ENCODE measurements around the gene YDJC.
"Not testable (repeated sequence)": the region's sequence is repeated elsewhere in the genome, so short reads cannot be mapped to it uniquely, and the experiment has no call there.

YDJC gene

GRCh38 chr22:21602579-21602978, 27.2 kb downstream of the YDJC start:
- DNase-seq: no peak

DNA sequence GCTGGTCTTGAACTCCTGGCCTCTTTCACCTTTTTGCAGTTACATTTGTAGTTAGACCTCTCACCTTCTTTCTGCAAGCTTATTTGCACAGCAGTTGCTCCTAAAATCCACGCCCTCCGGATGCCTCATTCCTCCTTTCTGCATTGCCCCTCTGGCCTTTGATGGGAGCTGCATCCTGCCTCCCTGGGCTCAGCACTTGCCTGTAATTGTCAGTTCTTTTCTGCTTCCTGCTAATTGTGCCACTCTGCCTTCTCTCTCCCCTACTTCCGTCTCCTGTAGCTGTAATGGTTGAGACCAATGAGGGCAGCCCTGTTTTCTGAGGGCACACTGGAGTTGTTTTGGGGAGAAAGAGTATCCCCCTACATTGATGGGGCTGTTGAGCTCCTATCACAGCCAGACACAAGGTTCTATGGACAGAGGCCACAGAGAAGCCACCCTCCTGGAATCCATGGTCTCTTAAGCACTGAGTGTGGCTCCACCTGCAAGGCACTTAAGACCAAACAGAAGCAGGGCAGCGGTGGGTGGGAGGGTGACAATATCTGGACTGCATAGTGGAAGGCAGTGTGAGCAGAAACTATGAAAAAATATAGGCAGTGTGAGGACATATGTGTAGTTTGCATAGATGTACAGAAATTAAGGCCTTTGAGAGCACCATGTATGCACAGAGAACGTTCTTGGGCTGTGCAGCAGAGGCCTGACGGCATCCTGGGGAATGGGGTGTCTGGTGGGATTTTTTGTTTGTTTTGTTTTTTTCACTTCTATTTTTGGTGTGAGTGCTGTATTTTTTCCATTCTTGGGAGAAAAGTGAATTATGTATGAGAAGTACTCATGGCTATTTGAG, 30.5 kb downstream of the YDJC start:
- DNase-seq: no peak

GRCh38 chr22:21598302-21598701, 31.5 kb downstream of the YDJC start:
- no peak for DNase-seq

DNA sequence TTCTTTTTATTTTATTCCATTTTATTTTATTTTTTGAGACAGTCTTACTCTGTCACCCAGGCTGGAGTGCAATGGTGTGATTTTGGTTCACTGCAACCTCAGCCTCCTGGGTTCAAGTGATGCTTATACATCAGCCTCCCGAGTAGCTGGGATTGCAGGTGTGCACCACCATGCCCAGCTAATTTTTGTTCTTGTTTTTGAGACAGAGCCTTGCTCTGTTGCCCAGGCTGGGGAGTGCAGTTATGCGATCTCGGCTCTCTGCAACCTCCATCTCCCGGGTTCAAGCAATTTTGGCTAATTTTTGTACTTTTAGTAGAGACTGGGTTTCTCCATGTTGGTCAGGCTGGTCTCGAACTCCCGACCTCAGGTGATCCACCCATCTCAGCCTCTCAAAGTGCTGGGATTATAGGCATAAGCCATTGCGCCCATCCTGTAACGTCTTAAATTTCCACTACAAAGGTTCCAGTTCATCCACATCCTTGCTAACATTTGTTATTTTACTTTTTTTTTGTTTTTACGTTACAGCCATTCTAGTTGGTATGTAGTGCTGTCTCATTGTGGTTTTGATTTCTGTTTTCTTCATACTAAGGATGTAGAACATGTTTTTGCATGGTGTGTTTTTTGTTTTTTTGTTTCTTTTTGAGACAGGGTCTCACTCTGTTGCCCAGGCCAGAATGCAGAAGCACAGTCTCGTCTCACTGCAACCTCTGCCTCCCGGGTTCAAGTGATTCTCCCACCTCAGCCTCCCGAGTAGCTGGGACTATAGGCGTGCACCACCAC, 33.3 kb downstream of the YDJC start:
- DNase-seq: not testable (repeated sequence)

DNA sequence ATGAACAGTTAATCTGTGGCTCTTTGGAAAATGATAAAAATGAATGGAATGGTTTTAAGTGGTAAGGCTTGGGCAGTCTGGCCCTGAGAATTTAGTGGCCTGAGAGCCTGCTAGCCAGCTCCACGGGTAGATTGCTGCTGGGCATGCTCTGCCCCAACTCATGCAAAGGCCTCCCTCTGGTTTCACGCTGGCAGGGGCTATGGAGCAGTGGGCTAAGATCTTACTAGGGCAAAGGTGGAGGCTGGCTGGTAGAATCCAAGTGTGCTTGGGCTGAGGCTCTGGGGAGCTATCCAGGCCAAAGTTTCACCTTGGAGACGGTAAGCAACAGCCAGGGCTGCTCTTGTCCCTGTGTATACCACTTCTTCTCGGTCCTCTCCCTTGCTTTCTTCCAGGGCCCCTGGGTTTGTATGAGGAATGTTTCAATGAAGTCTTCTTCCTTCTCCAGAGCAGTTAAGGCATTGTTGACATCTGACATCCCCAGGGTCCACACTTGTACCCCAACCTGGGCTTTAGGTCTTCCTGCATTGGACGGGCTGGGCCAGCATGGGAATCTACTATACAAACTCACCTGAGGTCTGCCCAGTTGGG, 34.9 kb downstream of the YDJC start:
- DNase-seq: no peak

DNA sequence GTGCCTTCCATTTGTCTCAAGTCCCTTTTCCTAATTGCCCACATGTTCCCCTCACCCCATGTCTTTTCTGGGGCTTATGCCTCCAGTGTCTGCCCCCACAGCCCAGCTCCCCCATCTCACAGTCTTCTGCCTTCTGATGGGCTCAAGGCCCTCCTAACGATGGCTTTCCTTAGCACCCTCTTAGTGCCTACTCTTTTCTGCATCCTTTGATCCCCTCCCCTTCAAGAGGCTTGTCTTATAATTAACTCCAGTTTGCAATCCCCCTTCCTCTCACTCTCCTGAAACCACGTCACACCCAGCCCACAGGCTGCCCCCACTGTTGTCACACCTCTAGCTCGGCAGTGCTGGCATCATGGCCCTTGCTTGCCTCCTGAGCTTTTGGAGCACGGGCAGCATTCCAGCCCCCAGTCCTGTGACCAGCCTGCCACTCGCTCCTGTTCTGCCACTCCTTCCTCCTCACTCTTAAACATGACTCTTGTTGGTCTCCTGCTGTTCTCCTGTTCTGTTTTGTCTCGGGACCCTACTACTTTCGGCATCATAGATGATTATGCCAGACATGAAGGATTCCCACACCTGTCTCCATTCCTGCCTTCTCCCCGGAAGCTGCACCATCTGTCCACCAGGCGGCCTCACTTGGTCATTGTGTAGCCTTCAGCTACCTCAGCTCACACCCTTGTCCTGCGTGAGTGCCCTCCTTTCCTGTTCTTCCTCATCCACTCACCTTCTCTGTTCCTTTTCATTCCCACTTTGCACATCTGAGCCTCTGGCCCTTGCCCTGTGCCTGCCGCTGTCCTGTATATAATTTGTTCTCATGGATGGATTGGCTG, 36.2 kb downstream of the YDJC start:
- DNase-seq: no peak

DNA sequence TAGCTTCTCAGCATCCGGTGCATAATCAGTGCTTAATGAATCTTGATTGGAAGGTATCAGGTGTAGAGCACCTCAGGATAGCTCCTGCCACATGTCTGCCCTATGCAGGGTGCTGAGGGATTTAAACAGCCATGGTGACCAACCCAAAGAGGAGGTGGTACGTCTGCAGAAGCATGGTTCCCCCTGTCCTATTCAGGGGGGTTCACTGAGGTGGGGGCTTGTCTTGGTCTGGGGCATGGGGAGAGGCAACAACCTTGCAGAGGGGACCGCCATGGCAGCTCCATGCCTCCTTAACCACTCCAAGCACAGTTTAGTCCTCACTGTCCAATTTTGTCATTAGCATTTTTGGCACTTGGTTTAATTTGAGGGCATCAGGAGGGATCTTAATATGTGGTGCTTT, 37.4 kb downstream of the YDJC start:
- DNase-seq: no peak

DNA sequence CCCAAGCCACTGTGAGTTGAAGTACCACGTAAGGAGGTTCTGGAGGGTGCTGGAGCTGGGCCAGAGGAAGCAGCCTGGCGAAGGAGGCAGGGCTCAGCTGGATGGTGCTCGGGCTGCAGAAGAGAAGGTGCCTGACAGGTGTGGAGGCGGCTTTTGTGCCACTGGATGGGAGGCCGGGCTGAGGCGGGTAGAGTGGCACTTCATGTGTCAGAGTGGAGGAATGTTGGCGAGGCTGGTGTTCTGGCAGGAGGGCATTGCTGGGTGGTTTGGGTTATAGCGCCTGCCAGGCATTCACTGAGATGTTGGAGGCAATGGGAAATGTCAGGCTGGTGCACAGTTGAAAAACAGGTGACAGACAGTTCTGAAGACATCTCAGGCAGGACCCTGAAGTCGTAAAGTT, 38.1 kb downstream of the YDJC start:
- no peak for DNase-seq

GRCh38 chr22:21590809-21591641, 38.8 kb downstream of the YDJC start:
- peak; percentile 13 for DNase-seq

DNA sequence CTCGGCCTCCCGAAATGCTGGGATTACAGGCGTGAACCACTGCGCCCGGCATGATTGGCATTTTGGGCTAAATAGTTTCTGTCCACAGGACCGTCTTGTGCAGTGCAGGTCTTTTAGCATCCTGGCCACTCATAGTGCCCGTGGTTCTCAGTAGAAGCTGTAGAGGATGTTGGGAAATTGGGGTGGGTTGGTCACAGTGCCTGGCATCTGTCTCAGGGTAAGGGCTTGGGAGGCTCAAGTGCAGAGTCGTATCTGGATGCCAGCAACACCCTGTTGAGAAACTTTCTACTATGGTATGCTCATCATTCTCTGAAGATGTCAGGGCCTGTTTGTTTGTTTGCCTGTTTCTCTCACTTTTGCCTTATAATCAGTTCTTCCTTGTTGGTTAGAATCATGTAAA, 40.4 kb downstream of the YDJC start:
- no peak for DNase-seq

DNA sequence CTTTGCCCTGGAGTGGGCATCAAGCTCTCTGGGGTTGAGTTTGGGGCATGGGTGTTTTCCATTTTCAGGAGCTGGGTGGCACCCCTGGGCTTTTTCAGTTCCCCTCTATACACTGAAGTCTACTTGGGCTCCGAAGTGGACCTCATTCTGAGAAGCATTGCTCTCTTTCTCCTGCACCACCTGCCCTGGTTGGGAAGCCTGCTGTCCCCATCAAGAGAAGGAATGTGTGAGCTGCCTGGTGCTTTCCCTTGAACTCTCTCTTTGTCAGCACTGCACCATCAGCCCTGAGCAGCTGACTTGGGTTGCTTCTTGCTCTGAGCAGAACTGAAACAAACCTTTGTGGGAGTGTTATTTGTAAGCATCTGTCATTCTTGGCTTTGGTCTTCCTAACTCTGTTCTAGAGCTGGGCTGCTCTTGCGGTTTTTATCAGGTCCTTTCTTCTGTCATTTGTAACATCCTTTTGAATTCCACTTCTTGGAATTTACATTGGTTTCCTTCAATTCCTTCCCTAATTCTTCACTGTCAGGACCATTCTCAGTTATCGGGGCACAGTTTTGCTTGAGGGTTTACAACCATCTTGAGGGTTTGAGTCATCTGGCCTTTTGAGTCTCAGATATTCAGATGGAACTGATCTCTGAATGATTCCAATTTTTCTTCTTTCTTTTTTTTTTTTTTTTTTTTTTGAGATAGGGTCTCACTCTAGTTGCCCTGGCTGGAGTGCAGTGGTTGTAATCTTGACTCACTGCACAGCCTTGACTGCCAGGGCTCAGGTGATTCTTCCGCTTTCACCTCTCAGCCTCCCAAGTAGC, 41.8 kb downstream of the YDJC start:
- DNase-seq: peak; percentile 5

DNA sequence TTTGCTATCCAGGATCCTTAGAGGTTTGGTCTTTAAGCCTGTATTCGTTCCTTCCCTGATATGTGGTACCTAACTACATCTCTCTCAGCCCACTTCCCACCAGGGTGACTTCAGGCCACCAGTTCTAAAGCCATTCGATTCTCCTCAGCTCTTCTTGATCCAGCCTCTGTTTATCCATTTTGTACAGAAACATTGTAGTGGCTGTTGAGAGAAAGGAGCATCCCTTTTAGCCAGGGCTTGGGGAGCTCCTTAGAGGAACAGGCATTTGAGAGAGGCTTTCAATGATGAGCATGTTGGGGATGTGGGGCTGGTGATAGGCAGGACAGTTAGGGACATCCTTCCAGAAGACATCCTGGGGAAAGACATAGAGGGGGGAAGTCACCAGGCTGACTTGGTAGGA, 44.4 kb downstream of the YDJC start:
- DNase-seq: no peak

DNA sequence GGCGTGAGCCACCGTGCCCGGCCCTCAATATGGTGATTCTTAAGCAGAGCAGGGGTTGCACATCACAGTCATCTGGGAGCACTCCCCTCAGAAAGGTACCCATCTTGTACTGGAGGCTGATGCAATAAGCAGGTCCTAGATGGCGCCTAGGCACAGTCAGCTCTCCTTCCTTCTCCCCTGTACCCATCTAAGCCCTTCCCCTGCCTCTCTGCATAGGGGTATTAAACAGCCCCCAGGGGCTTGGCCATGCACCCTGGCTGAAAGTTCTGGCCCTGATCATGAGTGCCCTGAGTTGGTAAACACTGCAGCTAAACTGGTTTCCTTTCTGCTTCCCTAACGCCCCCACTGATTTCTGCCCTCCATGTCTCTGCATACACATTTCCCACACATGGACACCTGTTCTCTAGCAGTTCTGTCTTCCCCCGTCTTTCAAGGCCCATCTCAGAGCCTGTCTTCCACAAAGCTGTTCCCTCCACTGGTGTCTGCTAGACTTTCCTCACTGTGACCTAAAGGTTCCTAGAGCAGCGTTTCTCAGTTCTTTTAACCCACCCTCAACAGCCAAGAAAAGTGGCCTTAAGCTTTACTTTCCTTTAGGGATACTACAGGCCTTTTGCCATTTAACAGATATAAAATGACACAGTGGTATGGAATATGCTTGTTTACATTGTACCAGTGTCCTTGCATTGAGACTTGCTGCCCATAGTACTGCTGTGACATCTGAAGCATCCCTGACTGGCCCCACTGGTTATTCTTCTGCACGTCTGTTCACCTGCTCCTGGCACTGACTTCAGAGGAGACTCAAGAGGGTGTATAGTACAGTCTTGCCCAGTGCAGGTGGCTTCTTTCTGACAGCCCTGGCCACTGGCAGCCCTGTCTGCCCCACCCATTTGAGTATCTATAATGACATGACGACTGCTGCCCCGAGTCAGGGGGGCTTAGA, 46.8 kb downstream of the YDJC start:
- no peak for DNase-seq

DNA sequence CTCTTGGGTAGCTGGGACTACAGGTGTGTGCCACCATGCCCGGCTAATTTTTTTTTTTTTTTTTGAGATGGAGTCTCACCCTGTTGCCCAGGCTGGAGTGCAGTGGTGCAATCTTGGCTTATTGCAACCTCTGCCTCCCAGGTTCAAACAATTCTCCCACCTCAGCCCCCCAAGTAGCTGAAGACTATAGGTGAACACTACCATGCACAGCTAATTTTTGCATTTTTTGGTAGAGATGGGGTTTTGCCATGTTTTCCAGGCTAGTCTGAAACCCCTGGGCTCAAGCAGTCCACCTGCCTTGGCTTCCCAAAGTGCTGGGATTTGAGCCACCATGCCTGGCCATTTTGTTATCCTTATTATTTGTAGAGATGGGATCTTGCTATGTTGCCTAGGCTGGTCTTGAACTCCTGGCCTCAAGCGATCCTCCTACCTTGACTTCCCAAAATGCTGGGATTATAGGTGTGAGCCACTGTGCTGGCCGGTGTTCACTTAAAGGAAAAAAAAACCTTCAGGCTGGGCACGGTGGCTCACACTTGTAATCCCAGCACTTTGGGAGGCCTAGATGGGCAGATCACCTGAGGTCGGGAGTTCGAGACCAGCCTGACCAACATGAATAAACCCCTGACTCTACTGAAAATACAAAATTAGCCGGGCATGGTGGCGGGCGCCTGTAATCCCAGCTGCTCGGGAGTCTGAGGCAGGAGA, 48.7 kb downstream of the YDJC start:
- not testable (repeated sequence) for DNase-seq

DNA sequence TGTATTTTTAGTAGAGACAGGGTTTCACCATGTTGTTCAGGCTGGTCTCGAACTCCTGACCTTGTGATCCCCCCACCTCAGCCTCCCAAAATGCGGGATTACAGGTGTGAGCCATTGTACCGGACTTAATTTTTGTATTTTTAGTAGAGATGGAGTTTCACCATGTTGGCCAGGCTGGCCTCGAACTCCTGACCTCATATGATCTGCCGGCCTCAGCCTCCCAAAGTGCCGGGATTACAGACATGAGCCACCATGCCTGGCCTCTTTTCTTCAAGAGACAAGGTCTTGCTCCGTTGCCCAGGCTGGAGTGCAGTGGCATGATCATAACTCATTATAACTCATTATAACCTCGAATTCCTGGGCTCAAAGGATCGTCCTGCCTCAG, 49.2 kb downstream of the YDJC start:
- not testable (repeated sequence) for DNase-seq

GRCh38 chr22:21579474-21579851, 50.4 kb downstream of the YDJC start:
- no peak for DNase-seq

Measured in CD4-positive, alpha-beta T cell treated with Interferon gamma for 1 hour (primary cell).